ENCODE results near the gene CSNK1E. TPM values are rescaled to one million over a fixed set of nuclear protein-coding genes. Genes with fewer than 3 reads are reported as not detected.

Gene CSNK1E
- total RNA-seq, 1 experiment from 2014 or later, result 193 TPM

DNA sequence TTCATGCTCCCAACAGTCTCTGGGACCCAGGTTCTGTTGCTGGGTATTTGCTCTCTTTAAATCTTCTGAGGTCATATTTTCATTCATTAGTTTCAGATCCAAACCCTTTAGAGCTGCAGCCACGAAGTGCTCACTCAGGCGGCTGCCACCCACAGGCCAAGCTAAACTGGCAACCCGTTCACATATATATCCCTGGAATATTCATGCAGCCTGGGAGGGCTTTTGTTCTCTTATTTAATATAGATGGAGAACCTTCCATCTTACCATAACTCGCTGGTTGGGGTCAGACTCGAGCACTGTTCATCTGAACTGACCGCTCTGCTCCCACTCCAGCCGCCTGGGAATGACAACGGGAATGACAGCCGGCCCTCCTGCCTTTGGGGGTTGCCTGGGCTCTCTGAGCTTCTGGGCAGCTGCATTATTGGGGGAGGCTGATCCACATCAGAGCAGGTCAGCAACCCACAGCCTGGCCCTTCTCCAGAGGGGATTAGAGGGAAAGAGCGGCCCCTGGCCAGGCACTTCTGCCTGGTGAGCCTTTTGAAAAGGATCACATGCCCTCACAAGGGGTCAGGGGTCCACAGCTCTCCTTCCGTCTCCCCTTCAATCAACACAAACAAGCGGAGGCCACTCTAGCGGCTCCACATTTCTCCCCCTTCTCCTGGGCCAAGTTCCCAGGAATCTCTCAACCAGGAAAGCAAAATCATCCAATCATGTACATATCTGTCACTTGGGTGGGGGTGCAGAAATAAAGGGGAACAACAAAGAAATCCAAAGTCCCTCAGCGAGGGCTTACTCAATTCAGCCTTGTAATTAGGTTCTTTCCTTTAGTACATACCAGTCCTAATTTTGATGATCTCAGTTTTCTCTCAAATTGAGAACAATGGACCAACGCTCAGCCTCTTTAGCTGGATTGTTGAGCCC is 56.2 kb downstream of the CSNK1E start:
- H3K79me2 ChIP-seq (ENCODE audit: low read length), result no peaks in the 10 kb centered on the region
- no peak overlapping the region for H3K9ac ChIP-seq (ENCODE audit: low read length)
- no peak overlapping the region for H2AFZ ChIP-seq (ENCODE audit: low read length)

DNA sequence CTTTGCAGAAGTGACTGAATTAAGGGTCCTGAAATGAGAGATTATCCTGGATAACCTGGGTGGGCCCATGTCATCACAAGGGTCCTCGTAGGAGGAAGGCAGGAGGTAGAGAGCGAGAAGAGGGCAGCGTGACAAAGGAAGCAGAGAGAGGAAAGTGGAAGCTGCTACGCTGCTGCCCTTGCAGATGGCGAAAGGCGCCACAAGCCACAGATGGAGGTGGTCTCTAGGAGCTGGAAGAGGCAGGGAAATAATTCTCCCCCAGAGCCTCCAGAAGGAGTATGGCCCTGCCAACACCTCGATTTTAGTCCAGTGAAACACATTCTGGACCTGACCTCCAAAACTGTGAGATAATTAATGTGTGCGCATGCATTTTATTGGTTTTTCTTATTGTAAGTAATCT is 57.9 kb downstream of the CSNK1E start:
- H3K9ac ChIP-seq (ENCODE audit: low read length), result no peak overlapping the region
- no peak overlapping the region for H2AFZ ChIP-seq (ENCODE audit: low read length)
- H3K9me3 ChIP-seq (ENCODE audit: low read length), result no peaks in the 10 kb centered on the region
- no peak overlapping the region for H3K27ac ChIP-seq (ENCODE audit: low read length)
- no peak overlapping the region for H3K4me2 ChIP-seq (ENCODE audit: low read depth, low read length, poor library complexity, severe bottlenecking)
- DNase-seq, result no peak
- H3K4me3 ChIP-seq (ENCODE audit: low read length), result no peak overlapping the region
- no peaks in the 10 kb centered on the region for H3K79me2 ChIP-seq (ENCODE audit: low read length)
- H3K27me3 ChIP-seq (ENCODE audit: low read length), result no peaks in the 10 kb centered on the region; the same call in 1 of the 2 replicates
- no peaks in the 10 kb centered on the region for H3K9me2 ChIP-seq (replicated peaks; ENCODE audit: insufficient read depth, low read length)
- H3K4me1 ChIP-seq (ENCODE audit: low read length), result peaks cover 18% of the 10 kb centered on the region
- H3K36me3 ChIP-seq (ENCODE audit: insufficient read depth, low read length), result no peaks in the 10 kb centered on the region
- H4K20me1 ChIP-seq (ENCODE audit: insufficient read depth, low read depth, low read length), result peaks cover 30% of the 10 kb centered on the region; the same call in 1 of the 2 replicates

More for the DNA sequence above, 56.2 kb downstream of the CSNK1E start:
- H3K27me3 ChIP-seq (ENCODE audit: low read length), result no peaks in the 10 kb centered on the region
- peaks cover 18% of the 10 kb centered on the region for H3K4me1 ChIP-seq (ENCODE audit: low read length)
- no peaks in the 10 kb centered on the region for H3K9me3 ChIP-seq (ENCODE audit: low read length)
- peak overlapping the region; percentile 60 for H3K4me2 ChIP-seq (ENCODE audit: low read depth, low read length, poor library complexity, severe bottlenecking)
- peaks cover 31% of the 10 kb centered on the region; the same call in 1 of the 2 replicates for H4K20me1 ChIP-seq (ENCODE audit: insufficient read depth, low read depth, low read length)
- no peaks in the 10 kb centered on the region for H3K36me3 ChIP-seq (ENCODE audit: insufficient read depth, low read length)
- H3K4me3 ChIP-seq (ENCODE audit: low read length), result peak overlapping the region; percentile 23; the same call in 1 of the 2 replicates
- H3K9me2 ChIP-seq (replicated peaks; ENCODE audit: insufficient read depth, low read length), result no peaks in the 10 kb centered on the region
- no peak for DNase-seq
- H3K27ac ChIP-seq (ENCODE audit: low read length), result peak overlapping the region; percentile 52

DNA sequence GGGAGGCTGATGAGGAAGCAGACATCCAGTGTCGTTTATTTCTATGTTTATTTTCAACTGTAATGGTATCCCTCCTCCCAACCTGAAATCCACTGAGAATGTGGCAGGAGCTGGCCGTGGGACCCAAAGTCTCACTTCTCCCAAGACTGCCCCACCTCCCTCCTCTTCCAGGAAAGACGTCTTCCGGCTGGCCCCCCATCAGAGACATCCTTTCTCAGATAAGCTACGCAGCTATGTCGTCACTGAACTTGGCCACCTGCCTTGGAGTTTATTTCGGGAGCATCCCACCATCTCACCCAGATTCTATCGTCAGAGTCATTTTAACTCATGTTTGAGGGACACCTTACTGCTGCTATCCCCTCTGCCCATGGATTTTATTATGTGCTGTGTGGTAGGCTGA is 58.3 kb downstream of the CSNK1E start:
- H3K79me2 ChIP-seq (ENCODE audit: low read length), result no peaks in the 10 kb centered on the region
- no peak overlapping the region for H3K4me3 ChIP-seq (ENCODE audit: low read length)
- no peak overlapping the region for H3K9ac ChIP-seq (ENCODE audit: low read length)
- peaks cover 18% of the 10 kb centered on the region for H3K4me1 ChIP-seq (ENCODE audit: low read length)
- H2AFZ ChIP-seq (ENCODE audit: low read length), result no peak overlapping the region
- no peak overlapping the region for H3K27ac ChIP-seq (ENCODE audit: low read length)
- no peaks in the 10 kb centered on the region for H3K9me2 ChIP-seq (replicated peaks; ENCODE audit: insufficient read depth, low read length)
- no peaks in the 10 kb centered on the region for H3K9me3 ChIP-seq (ENCODE audit: low read length)
- DNase-seq, result no peak
- H3K36me3 ChIP-seq (ENCODE audit: insufficient read depth, low read length), result no peaks in the 10 kb centered on the region
- no peak overlapping the region for H3K4me2 ChIP-seq (ENCODE audit: low read depth, low read length, poor library complexity, severe bottlenecking)
- peaks cover 26% of the 10 kb centered on the region; the same call in 1 of the 2 replicates for H4K20me1 ChIP-seq (ENCODE audit: insufficient read depth, low read depth, low read length)
- H3K27me3 ChIP-seq (ENCODE audit: low read length), result no peaks in the 10 kb centered on the region; the same call in 1 of the 2 replicates

DNA sequence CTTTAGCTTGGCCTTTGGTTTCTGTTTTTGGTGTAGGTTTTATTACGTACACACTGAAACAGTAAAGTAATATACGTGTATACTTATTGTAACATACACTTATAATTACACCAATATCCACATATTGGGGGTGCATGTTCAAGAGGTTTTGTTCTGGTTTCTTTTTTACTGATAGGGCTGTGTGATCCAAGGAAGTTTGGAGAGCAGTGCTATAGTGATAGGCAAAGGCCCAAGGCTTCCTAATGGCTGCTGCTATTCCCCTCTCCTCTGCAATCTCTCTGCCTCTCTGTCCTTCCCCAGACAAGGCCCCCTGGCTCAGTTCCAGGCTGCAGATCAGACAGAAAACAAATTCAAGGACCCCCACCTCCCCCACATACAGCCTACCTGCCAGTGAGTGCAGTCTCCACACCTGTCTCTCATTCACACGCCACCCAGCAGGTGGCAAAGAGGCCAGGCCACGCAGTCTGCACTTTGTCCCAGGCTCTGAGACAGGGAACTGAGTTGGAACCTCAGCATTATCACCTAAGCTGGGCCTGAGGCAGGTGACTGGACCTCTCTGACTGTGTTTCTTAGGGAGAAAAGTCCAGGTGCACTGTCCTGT is 59.5 kb downstream of the CSNK1E start:
- Histone ChIP-seq H3K9ac (ENCODE audit: low read length) (no peak overlapping the region), H3K9me2 (replicated peaks; ENCODE audit: insufficient read depth, low read length) (no peaks in the 10 kb centered on the region), H3K27ac (ENCODE audit: low read length) (no peak overlapping the region), H3K79me2 (ENCODE audit: low read length) (no peaks in the 10 kb centered on the region), H3K9me3 (ENCODE audit: low read length) (no peaks in the 10 kb centered on the region), H4K20me1 (ENCODE audit: insufficient read depth, low read depth, low read length) (peaks cover 26% of the 10 kb centered on the region; the same call in 1 of the 2 replicates), H3K4me3 (ENCODE audit: low read length) (no peak overlapping the region), H3K4me1 (ENCODE audit: low read length) (peaks cover 18% of the 10 kb centered on the region), H3K4me2 (ENCODE audit: low read depth, low read length, poor library complexity, severe bottlenecking) (no peak overlapping the region), H3K27me3 (ENCODE audit: low read length) (no peaks in the 10 kb centered on the region; the same call in 1 of the 2 replicates), H2AFZ (ENCODE audit: low read length) (no peak overlapping the region), H3K36me3 (ENCODE audit: insufficient read depth, low read length) (no peaks in the 10 kb centered on the region)
- no peak for DNase-seq

DNA sequence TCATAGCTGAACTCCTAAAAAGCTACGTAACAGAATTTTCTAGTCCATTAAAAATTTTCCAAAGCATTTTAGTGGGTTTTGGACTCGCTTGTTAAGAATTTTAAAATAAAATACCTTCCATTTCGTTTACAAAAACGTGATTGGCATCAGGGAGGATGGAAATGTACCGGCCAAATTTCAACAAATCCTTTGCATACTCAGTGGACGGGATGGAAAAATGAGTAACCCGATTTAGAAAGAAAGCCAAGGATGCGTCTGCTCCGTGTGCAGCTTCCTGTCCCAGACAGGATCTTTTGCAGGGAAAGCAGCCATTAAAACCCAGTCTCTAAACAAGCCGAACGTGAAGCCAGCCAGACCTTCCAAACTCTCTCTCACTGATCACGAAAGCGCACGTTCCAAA is 60.1 kb downstream of the CSNK1E start:
- Histone ChIP-seq H3K9me2 (replicated peaks; ENCODE audit: insufficient read depth, low read length) (no peaks in the 10 kb centered on the region), H3K4me1 (ENCODE audit: low read length) (peaks cover 18% of the 10 kb centered on the region), H3K27me3 (ENCODE audit: low read length) (no peaks in the 10 kb centered on the region; the same call in 1 of the 2 replicates), H2AFZ (ENCODE audit: low read length) (no peak overlapping the region), H3K9me3 (ENCODE audit: low read length) (no peaks in the 10 kb centered on the region), H3K4me3 (ENCODE audit: low read length) (no peak overlapping the region), H4K20me1 (ENCODE audit: insufficient read depth, low read depth, low read length) (peaks cover 26% of the 10 kb centered on the region; the same call in 1 of the 2 replicates), H3K4me2 (ENCODE audit: low read depth, low read length, poor library complexity, severe bottlenecking) (no peak overlapping the region), H3K9ac (ENCODE audit: low read length) (no peak overlapping the region), H3K27ac (ENCODE audit: low read length) (no peak overlapping the region), H3K79me2 (ENCODE audit: low read length) (no peaks in the 10 kb centered on the region), H3K36me3 (ENCODE audit: insufficient read depth, low read length) (no peaks in the 10 kb centered on the region)
- DNase-seq, result no peak

DNA sequence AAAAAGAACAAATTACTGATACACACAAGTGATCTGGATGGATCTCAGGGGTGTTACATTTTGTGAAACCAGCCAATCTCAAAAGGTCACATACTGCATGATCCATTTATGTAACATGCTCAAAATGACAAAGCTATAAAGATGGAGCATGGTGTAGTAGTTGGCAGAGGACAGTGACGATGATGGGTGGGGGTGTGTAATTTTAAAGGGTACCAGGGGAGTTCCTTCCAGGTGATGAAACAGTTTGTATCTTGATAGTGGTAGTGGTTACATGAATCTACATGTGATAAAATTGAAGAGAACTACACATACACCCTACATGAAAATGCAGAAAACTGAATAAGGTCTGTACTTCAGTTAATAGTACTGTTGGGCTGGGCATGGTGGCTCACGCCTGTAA is 61.5 kb downstream of the CSNK1E start:
- Histone ChIP-seq H3K27ac (ENCODE audit: low read length) (no peak overlapping the region), H3K4me1 (ENCODE audit: low read length) (peaks cover 15% of the 10 kb centered on the region), H3K27me3 (ENCODE audit: low read length) (no peaks in the 10 kb centered on the region; the same call in 1 of the 2 replicates), H3K4me2 (ENCODE audit: low read depth, low read length, poor library complexity, severe bottlenecking) (no peak overlapping the region), H3K79me2 (ENCODE audit: low read length) (no peaks in the 10 kb centered on the region), H2AFZ (ENCODE audit: low read length) (no peak overlapping the region), H3K4me3 (ENCODE audit: low read length) (no peak overlapping the region), H4K20me1 (ENCODE audit: insufficient read depth, low read depth, low read length) (peaks cover 20% of the 10 kb centered on the region; the same call in 1 of the 2 replicates), H3K36me3 (ENCODE audit: insufficient read depth, low read length) (no peaks in the 10 kb centered on the region), H3K9me3 (ENCODE audit: low read length) (no peaks in the 10 kb centered on the region), H3K9me2 (replicated peaks; ENCODE audit: insufficient read depth, low read length) (no peaks in the 10 kb centered on the region), H3K9ac (ENCODE audit: low read length) (no peak overlapping the region)
- no peak for DNase-seq

DNA sequence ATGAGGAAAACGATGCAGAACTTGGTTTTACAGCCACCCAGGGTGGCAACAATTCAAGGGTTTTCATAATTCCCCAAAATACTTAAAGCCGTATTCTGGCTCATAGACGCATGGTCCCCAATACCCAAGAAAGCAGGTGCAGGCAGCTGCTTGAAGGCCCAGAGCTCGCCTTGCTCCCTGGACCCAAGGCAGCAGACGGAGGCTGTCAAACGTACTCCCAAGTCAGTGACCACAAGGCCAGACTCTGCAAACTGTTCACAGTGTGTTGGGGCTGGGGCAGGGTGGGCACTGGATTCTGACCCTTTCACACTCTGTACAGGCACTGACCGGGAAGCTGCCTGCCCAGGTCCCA is 65.9 kb downstream of the CSNK1E start:
- H3K9me3 ChIP-seq (ENCODE audit: low read length), result no peaks in the 10 kb centered on the region
- H3K9me2 ChIP-seq (replicated peaks; ENCODE audit: insufficient read depth, low read length), result no peaks in the 10 kb centered on the region
- no peaks in the 10 kb centered on the region for H3K79me2 ChIP-seq (ENCODE audit: low read length)
- H3K27ac ChIP-seq (ENCODE audit: low read length), result no peak overlapping the region
- H3K27me3 ChIP-seq (ENCODE audit: low read length), result no peaks in the 10 kb centered on the region; the same call in 1 of the 2 replicates
- peaks cover 10% of the 10 kb centered on the region for H3K4me1 ChIP-seq (ENCODE audit: low read length)
- H2AFZ ChIP-seq (ENCODE audit: low read length), result no peak overlapping the region
- H3K4me2 ChIP-seq (ENCODE audit: low read depth, low read length, poor library complexity, severe bottlenecking), result no peak overlapping the region
- H3K4me3 ChIP-seq (ENCODE audit: low read length), result no peak overlapping the region
- H3K36me3 ChIP-seq (ENCODE audit: insufficient read depth, low read length), result no peaks in the 10 kb centered on the region
- H3K9ac ChIP-seq (ENCODE audit: low read length), result no peak overlapping the region
- DNase-seq, result no peak
- peaks cover 5% of the 10 kb centered on the region; the same call in 1 of the 2 replicates for H4K20me1 ChIP-seq (ENCODE audit: insufficient read depth, low read depth, low read length)
